IMR-90 (cell line): Measurements from ENCODE around the gene NMNAT3. TPM values are rescaled to one million over a fixed set of nuclear protein-coding genes. Genes with fewer than 3 reads are reported as not detected.

Source experiments
- ATAC-seq: fragments of 200-7000 bp; cut with Tn5 transposase; 2 replicates; pipeline ENCODE4 v1.9.1; 2020; ENCODE audit warnings: low read depth, mild to moderate bottlenecking, moderate library complexity
- BruUV-seq: library from RNA; stranded (reverse); fragments of 400-500 nt; replicated peaks from 2 replicates; lab custom pipeline; 2021; lab: Mats Ljungman, UMichigan
- CTCF ChIA-PET: fragments of 300-600 bp; formaldehyde crosslinking; extraction: SDS; loops from one replicate; lab custom pipeline; 2021; ENCODE audit warnings: antibody characterized with exemption; lab: Yijun Ruan, JAX
- POLR2A ChIA-PET: fragments of 300-600 bp; sonication (Branson Sonifier 250); formaldehyde crosslinking; loops from one replicate; lab custom pipeline; 2022; ENCODE audit warnings: antibody characterized with exemption; ENCODE audit not compliant: unreplicated experiment; lab: Charles Lee
- DNase-seq: peaks from one replicate; pipeline ENCODE4 v3.0.0; 2013
- H2AFZ ChIP-seq: replicated peaks from 2 replicates; pipeline ENCODE3; 2013; ENCODE audit warnings: low read length, mild to moderate bottlenecking; ENCODE audit not compliant: poor library complexity
- H2AK5ac ChIP-seq: 2 replicates; pipeline ENCODE4 v1.6.1; 2013; ENCODE audit warnings: low read depth, low read length, inconsistent platforms
- H2AK9ac ChIP-seq: replicated peaks from 2 replicates; pipeline ENCODE3; 2013; ENCODE audit warnings: mild to moderate bottlenecking, low read depth, low read length, moderate library complexity; ENCODE audit not compliant: poor library complexity
- H2BK120ac ChIP-seq: 2 replicates; pipeline ENCODE4 v1.6.1; 2013; ENCODE audit warnings: low read depth, low read length, inconsistent platforms
- H2BK15ac ChIP-seq: 3 replicates; pipeline ENCODE4 v1.6.1; 2013; ENCODE audit warnings: low read depth, low read length, inconsistent platforms
- H2BK20ac ChIP-seq: 2 replicates; pipeline ENCODE4 v1.6.1; 2013; ENCODE audit warnings: low read depth, mild to moderate bottlenecking, inconsistent platforms, low read length, moderate library complexity
- H2BK5ac ChIP-seq: 2 replicates; pipeline ENCODE4 v1.6.1; 2013; ENCODE audit warnings: mild to moderate bottlenecking, low read depth, low read length, inconsistent platforms; ENCODE audit not compliant: poor library complexity, severe bottlenecking
- H3K14ac ChIP-seq: replicated peaks from 2 replicates; pipeline ENCODE4 v1.6.1; 2013; ENCODE audit warnings: low read depth, low read length, inconsistent platforms
- H3K18ac ChIP-seq: 2 replicates; pipeline ENCODE4 v1.6.1; 2013; ENCODE audit warnings: low read depth, low read length, control low read depth
- H3K23ac ChIP-seq: 2 replicates; pipeline ENCODE4 v1.6.1; 2013; ENCODE audit warnings: low read depth, low read length, inconsistent platforms
- H3K27ac ChIP-seq: 2 replicates; pipeline ENCODE4 v1.5.1; 2013; ENCODE audit warnings: mild to moderate bottlenecking, control low read depth, low read length; ENCODE audit not compliant: insufficient read depth
- H3K27me3 ChIP-seq: 2 replicates; pipeline ENCODE4 v1.6.1; 2013; ENCODE audit warnings: low read length; ENCODE audit not compliant: control insufficient read depth, insufficient read depth
- H3K36me3 ChIP-seq: 2 replicates; pipeline ENCODE4 v1.6.1; 2013; ENCODE audit warnings: low read length, mixed read lengths; ENCODE audit not compliant: control insufficient read depth, insufficient read depth
- H3K4ac ChIP-seq: 2 replicates; pipeline ENCODE4 v1.6.1; 2013; ENCODE audit warnings: low read depth, low read length, inconsistent platforms
- H3K4me1 ChIP-seq: 2 replicates; pipeline ENCODE4 v1.6.1; 2013; ENCODE audit warnings: low read length, mixed read lengths; ENCODE audit not compliant: control insufficient read depth, insufficient read depth
- H3K4me2 ChIP-seq: 2 replicates; pipeline ENCODE4 v1.6.1; 2013; ENCODE audit warnings: low read depth, mild to moderate bottlenecking, control low read depth, low read length, moderate library complexity
- H3K4me3 ChIP-seq: 2 replicates; pipeline ENCODE4 v1.5.1; 2013; ENCODE audit warnings: low read depth, mild to moderate bottlenecking, control low read depth, low read length, moderate library complexity; ENCODE audit not compliant: insufficient read depth
- H3K56ac ChIP-seq: 2 replicates; pipeline ENCODE4 v1.6.1; 2013; ENCODE audit warnings: low read length, inconsistent platforms; ENCODE audit not compliant: insufficient read depth; ENCODE audit errors: extremely low read depth
- H3K79me1 ChIP-seq, 2 experiments: 2 replicates each; pipeline ENCODE4 v1.6.1; 2013; ENCODE audit warnings: low read length in 2 of 2, inconsistent platforms in 1 of 2, low read depth in 1 of 2
- H3K9ac ChIP-seq: 2 replicates; pipeline ENCODE4 v1.6.1; 2013; ENCODE audit warnings: low read depth, low read length, control low read depth
- H3K9me1 ChIP-seq: 2 replicates; pipeline ENCODE4 v1.6.1; 2013; ENCODE audit warnings: low read length, inconsistent platforms; ENCODE audit not compliant: insufficient read depth
- H3K9me3 ChIP-seq: 2 replicates; pipeline ENCODE4 v1.6.1; 2013; ENCODE audit warnings: low read length; ENCODE audit not compliant: control insufficient read depth, insufficient read depth
- H4K20me1 ChIP-seq: 2 replicates; pipeline ENCODE4 v1.6.1; 2013; ENCODE audit warnings: low read length, inconsistent platforms; ENCODE audit not compliant: insufficient read depth
- H4K5ac ChIP-seq: 2 replicates; pipeline ENCODE4 v1.6.1; 2013; ENCODE audit warnings: mild to moderate bottlenecking, low read depth, low read length, control low read depth
- H4K8ac ChIP-seq, 2 experiments: 2 replicates each; pipeline ENCODE4 v1.6.1; 2013; ENCODE audit warnings: low read depth in 2 of 2, low read length in 2 of 2, control low read depth in 1 of 2, inconsistent platforms in 1 of 2
- H4K91ac ChIP-seq: 2 replicates; pipeline ENCODE4 v1.6.1; 2013; ENCODE audit warnings: low read depth, low read length, inconsistent platforms; ENCODE audit not compliant: insufficient read depth
- BHLHE40 ChIP-seq: fragments of 150-350 bp; IDR thresholded peaks from 2 replicates; pipeline ENCODE4 v1.6.1; 2016; ENCODE audit warnings: mild to moderate bottlenecking, low read depth, low read length
- FOS ChIP-seq: fragments of 150-350 bp; IDR thresholded peaks from 2 replicates; pipeline ENCODE4 v1.6.1; 2016; ENCODE audit warnings: low read depth, low read length
- MAFK ChIP-seq: IDR thresholded peaks from 2 replicates; pipeline ENCODE4 v1.6.1; 2012; ENCODE audit warnings: low read depth, low read length, improper control_type of control experiment
- MAZ ChIP-seq: IDR thresholded peaks from 2 replicates; pipeline ENCODE4 v1.6.1; 2012; ENCODE audit warnings: low read depth, mild to moderate bottlenecking, low read length, improper control_type of control experiment, moderate library complexity, borderline replicate concordance
- MXI1 ChIP-seq: IDR thresholded peaks from 2 replicates; pipeline ENCODE4 v1.6.1; 2012; ENCODE audit warnings: low read depth, mild to moderate bottlenecking, low read length, moderate library complexity, borderline replicate concordance
- NFE2L2 ChIP-seq: fragments of 150-350 bp; IDR thresholded peaks from 2 replicates; pipeline ENCODE4 v1.6.1; 2016; ENCODE audit warnings: low read depth, mild to moderate bottlenecking, low read length
- POLR2A ChIP-seq: IDR thresholded peaks from 2 replicates; pipeline ENCODE4 v1.6.1; 2012; ENCODE audit warnings: mild to moderate bottlenecking, low read depth, low read length
- RAD21 ChIP-seq: IDR thresholded peaks from 2 replicates; pipeline ENCODE4 v1.6.1; 2012; ENCODE audit warnings: low read length, improper control_type of control experiment
- WGBS, 2 experiments: methylation state at CpG; one replicate each; pipeline versions ENCODE4 v1.1.5 to v1.1.7; 2013; ENCODE audit warnings: missing lambda C conversion rate in 2 of 2; ENCODE audit not compliant: insufficient read length in 1 of 2; ENCODE audit errors: extremely low coverage in 2 of 2; 5-methylcytosine and 5-hydroxymethylcytosine counted together
- dilution Hi-C: fragments of 300-500 bp; cut with HindIII; formaldehyde crosslinking; loops from one replicate; pipeline ENCODE4 v1.14.3; 2018; ENCODE audit warnings: low sequenced_read_pairs; ENCODE audit not compliant: unreplicated experiment
- in situ Hi-C: fragments of 300-500 bp; cut with MboI; formaldehyde crosslinking; loops from 3 replicates; pipeline ENCODE4 v1.14.3; 2019; ENCODE audit warnings: low sequenced_read_pairs, inconsistent platforms, mixed read lengths
- intact Hi-C: fragments of 100-400 bp; cut with micrococcal nuclease; formaldehyde crosslinking; loops from 2 replicates; pipeline ENCODE4 v1.10.0; 2022
- polyA plus RNA-seq, 3 experiments: library from polyadenylated mRNA; depleted of rRNA; stranded (reverse); fragments of >200 nt; gene quantifications; 2 replicates each; pipeline ENCODE4 v1.2.3, GENCODE V29; 2012; ENCODE audit warnings: low replicate concordance in 1 of 3
- total RNA-seq: library from RNA; depleted of rRNA; stranded (reverse); fragments of >200 nt; gene quantifications from 2 replicates; pipeline ENCODE4 v1.2.3, GENCODE V29; 2012
- TF ChIP-seq, protein P1 (sequence below): conservative IDR thresholded peaks from 2 replicates; pipeline ENCODE4 v1.5.1; 2012; ENCODE audit warnings: mild to moderate bottlenecking, low read depth, low read length, improper control_type of control experiment
- TF ChIP-seq, protein P2 (sequence below): fragments of 150-350 bp; IDR thresholded peaks from 2 replicates; pipeline ENCODE4 v1.6.1; 2016; ENCODE audit warnings: low read depth, mild to moderate bottlenecking, low read length, moderate library complexity, borderline replicate concordance

Gene NMNAT3
- total and polyA plus RNA-seq, 2 of the 4 experiments (the other 2 are of a cell fraction) = 0.12 to 0.36 TPM

DNA sequence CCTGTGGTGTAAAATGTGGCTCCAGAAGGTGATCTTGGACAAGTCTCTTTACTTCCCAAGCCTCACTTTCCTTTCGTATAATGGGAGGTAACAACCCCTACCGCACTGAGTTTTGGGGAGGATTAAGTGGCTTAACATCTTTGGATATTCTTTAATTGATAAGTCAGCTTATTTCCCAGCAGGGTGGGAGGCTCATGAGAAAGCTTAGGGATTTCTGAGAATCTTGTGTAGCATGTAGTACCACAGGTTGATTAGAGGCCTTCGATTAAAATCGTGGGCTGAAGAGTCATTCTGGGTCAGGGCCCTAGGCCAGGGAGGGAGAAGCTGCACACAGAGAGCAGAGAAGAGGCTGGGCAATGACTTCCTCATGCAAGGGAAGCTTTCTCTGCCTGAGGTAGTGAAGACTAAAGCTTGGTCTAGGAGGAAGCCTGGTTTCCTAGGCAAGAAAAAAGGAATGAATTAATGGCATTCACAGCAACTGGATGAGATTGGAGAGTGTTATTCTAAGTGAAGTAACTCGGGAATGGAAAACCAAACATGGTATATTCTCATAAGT is 1.5 kb upstream of the NMNAT3 start:
- Histone ChIP-seq H3K9me3 (no peaks in the 10 kb centered on the region), H2BK5ac (no peak overlapping the region), H2BK15ac (no peak overlapping the region), H3K4ac (no peak overlapping the region), H3K4me3 (no peak overlapping the region), H3K27me3 (peaks cover 4% of the 10 kb centered on the region; the same call in 1 of the 2 replicates), H3K14ac (no peak overlapping the region), H4K5ac (no peak overlapping the region), H3K4me2 (no peak overlapping the region), H3K56ac (no peak overlapping the region), H3K18ac (no peak overlapping the region), H4K91ac (no peak overlapping the region), H4K20me1 (no peaks in the 10 kb centered on the region), H4K8ac (no peak overlapping the region), H2AK5ac (no peak overlapping the region), H3K9me1 (no peaks in the 10 kb centered on the region), H3K4me1 (no peaks in the 10 kb centered on the region), H2AFZ (no peak overlapping the region), H3K36me3 (no peaks in the 10 kb centered on the region), H3K27ac (no peak overlapping the region), H3K79me1 (no peaks in the 10 kb centered on the region), H2BK20ac (no peak overlapping the region), H2BK120ac (no peak overlapping the region), H3K9ac (no peak overlapping the region), H3K23ac (no peak overlapping the region), H2AK9ac (no peak overlapping the region)
- POLR2A ChIA-PET = no interaction called here
- intact Hi-C loops = no loop called here
- CTCF ChIA-PET = no interaction called here
- no peak for DNase-seq
- no peak for TF ChIP-seq MAZ
- TF ChIP-seq MXI1 = no peak
- TF ChIP-seq, protein P1, sequence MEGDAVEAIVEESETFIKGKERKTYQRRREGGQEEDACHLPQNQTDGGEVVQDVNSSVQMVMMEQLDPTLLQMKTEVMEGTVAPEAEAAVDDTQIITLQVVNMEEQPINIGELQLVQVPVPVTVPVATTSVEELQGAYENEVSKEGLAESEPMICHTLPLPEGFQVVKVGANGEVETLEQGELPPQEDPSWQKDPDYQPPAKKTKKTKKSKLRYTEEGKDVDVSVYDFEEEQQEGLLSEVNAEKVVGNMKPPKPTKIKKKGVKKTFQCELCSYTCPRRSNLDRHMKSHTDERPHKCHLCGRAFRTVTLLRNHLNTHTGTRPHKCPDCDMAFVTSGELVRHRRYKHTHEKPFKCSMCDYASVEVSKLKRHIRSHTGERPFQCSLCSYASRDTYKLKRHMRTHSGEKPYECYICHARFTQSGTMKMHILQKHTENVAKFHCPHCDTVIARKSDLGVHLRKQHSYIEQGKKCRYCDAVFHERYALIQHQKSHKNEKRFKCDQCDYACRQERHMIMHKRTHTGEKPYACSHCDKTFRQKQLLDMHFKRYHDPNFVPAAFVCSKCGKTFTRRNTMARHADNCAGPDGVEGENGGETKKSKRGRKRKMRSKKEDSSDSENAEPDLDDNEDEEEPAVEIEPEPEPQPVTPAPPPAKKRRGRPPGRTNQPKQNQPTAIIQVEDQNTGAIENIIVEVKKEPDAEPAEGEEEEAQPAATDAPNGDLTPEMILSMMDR = no peak
- TF ChIP-seq, protein P2, sequence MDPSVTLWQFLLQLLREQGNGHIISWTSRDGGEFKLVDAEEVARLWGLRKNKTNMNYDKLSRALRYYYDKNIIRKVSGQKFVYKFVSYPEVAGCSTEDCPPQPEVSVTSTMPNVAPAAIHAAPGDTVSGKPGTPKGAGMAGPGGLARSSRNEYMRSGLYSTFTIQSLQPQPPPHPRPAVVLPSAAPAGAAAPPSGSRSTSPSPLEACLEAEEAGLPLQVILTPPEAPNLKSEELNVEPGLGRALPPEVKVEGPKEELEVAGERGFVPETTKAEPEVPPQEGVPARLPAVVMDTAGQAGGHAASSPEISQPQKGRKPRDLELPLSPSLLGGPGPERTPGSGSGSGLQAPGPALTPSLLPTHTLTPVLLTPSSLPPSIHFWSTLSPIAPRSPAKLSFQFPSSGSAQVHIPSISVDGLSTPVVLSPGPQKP = no peak
- no peak for TF ChIP-seq BHLHE40
- no peak for TF ChIP-seq NFE2L2
- no peak for TF ChIP-seq FOS
- TF ChIP-seq MAFK = no peak
- no peak for TF ChIP-seq RAD21
- TF ChIP-seq POLR2A = no peak
- no TSS peak for BruUV-seq
- 13% methylated on average over 1 of the region's 5 CpGs; no CpG with 5 or more reads in 1 of the 2 experiments for WGBS, 2 experiments
- dilution Hi-C loops = no loop called here
- in situ Hi-C loops = no loop called here
- ATAC-seq = no peak
